HepG2 (cell line): ENCODE results near the gene HSPB6. TPM values are rescaled to one million over a fixed set of nuclear protein-coding genes. Genes with fewer than 3 reads are reported as not detected.

Experiments used
- AHDC1 ChIP-seq: sonication (generic); formaldehyde crosslinking; IDR thresholded peaks from 2 replicates; pipeline ENCODE4 v1.5.1; 2020; ENCODE audit warnings: mild to moderate bottlenecking, missing genetic modification reagents, borderline replicate concordance
- BCL6 ChIP-seq: IDR thresholded peaks from 2 replicates; pipeline ENCODE4 v1.6.1; 2016; ENCODE audit warnings: missing genetic modification reagents, missing compliant biosample characterization
- CENPX ChIP-seq: sonication (generic); formaldehyde crosslinking; IDR thresholded peaks from 2 replicates; pipeline ENCODE4 v1.9.0; 2021; ENCODE audit warnings: mild to moderate bottlenecking, missing genetic modification reagents, moderate library complexity
- E2F2 ChIP-seq: sonication (generic); formaldehyde crosslinking; IDR thresholded peaks from 2 replicates; pipeline ENCODE4 v1.4.0; 2020; ENCODE audit warnings: missing genetic modification reagents, borderline replicate concordance
- FOSL1 ChIP-seq: sonication (generic); formaldehyde crosslinking; IDR thresholded peaks from 2 replicates; pipeline ENCODE4 v1.9.0; 2021; ENCODE audit warnings: missing genetic modification reagents, borderline replicate concordance
- FOXJ3 ChIP-seq: sonication (generic); formaldehyde crosslinking; IDR thresholded peaks from 2 replicates; pipeline ENCODE4 v1.4.0; 2020; ENCODE audit warnings: missing genetic modification reagents, mild to moderate bottlenecking, borderline replicate concordance
- GPN1 ChIP-seq: sonication (generic); formaldehyde crosslinking; IDR thresholded peaks from 2 replicates; pipeline ENCODE4 v1.5.1; 2020; ENCODE audit warnings: missing genetic modification reagents, borderline replicate concordance
- HNRNPH1 ChIP-seq: fragments of 200-400 bp; formaldehyde crosslinking; optimal IDR thresholded peaks from 2 replicates; pipeline ENCODE3; 2017; ENCODE audit warnings: mild to moderate bottlenecking, low read depth, low read length
- KDM5A ChIP-seq: fragments of 200-600 bp; sonication (generic); IDR thresholded peaks from 2 replicates; pipeline ENCODE4 v1.7.0; 2018; ENCODE audit warnings: antibody characterized with exemption, mild to moderate bottlenecking, low read length, borderline replicate concordance
- KMT2A ChIP-seq: sonication (generic); formaldehyde crosslinking; IDR thresholded peaks from 2 replicates; pipeline ENCODE4 v1.4.0; 2020; ENCODE audit warnings: missing genetic modification reagents
- MTA1 ChIP-seq: sonication (generic); formaldehyde crosslinking; IDR thresholded peaks from 2 replicates; pipeline ENCODE4 v1.4.0; 2020; ENCODE audit warnings: missing genetic modification reagents, mild to moderate bottlenecking, borderline replicate concordance
- NBN ChIP-seq: fragments of 450-650 bp; conservative IDR thresholded peaks from 2 replicates; pipeline ENCODE4 v1.6.1; 2017
- PBX2 ChIP-seq: IDR thresholded peaks from 2 replicates; pipeline ENCODE4 v1.6.1; 2016; ENCODE audit warnings: control low read depth
- REL ChIP-seq: sonication (generic); formaldehyde crosslinking; conservative IDR thresholded peaks from 2 replicates; pipeline ENCODE4 v1.8.0; 2022; ENCODE audit warnings: mild to moderate bottlenecking, missing genetic modification reagents, moderate library complexity
- RXRA ChIP-seq: sonication (generic); formaldehyde crosslinking; IDR thresholded peaks from 2 replicates; pipeline ENCODE4 v1.5.1; 2020; ENCODE audit warnings: missing genetic modification reagents
- TCF7 ChIP-seq: sonication (generic); IDR thresholded peaks from 2 replicates; pipeline ENCODE4 v1.6.1; 2016; ENCODE audit warnings: antibody characterized with exemption, low read depth
- ZFAT ChIP-seq: sonication (generic); formaldehyde crosslinking; conservative IDR thresholded peaks from 2 replicates; pipeline ENCODE4 v1.8.1; 2023; ENCODE audit warnings: missing genetic modification reagents, inconsistent platforms
- ZNF225 ChIP-seq: sonication (generic); formaldehyde crosslinking; IDR thresholded peaks from 2 replicates; pipeline ENCODE4 v1.4.0; 2020; ENCODE audit warnings: mild to moderate bottlenecking, missing genetic modification reagents
- ZNF549 ChIP-seq: sonication (generic); formaldehyde crosslinking; IDR thresholded peaks from 2 replicates; pipeline ENCODE4 v1.5.0; 2020; ENCODE audit warnings: missing genetic modification reagents
- ZNF781 ChIP-seq: sonication (generic); formaldehyde crosslinking; IDR thresholded peaks from 2 replicates; pipeline ENCODE4 v1.5.1; 2020; ENCODE audit warnings: borderline replicate concordance, mild to moderate bottlenecking, missing genetic modification reagents; ENCODE audit errors: not compliant biosample characterization
- ZSCAN20 ChIP-seq: sonication (generic); formaldehyde crosslinking; IDR thresholded peaks from 2 replicates; pipeline ENCODE4 v1.4.0; 2020; ENCODE audit warnings: missing genetic modification reagents, mild to moderate bottlenecking, borderline replicate concordance
- polyA plus RNA-seq, 8 experiments: library from polyadenylated mRNA; depleted of rRNA in 3 of 8; stranded (reverse) in 7 of 8; unstranded in 1 of 8; fragments of >200 nt; fragmentation: Illumina TruSeq in 4 of 8; extraction: Trizol in 4 of 8; gene quantifications; 2 replicates each; pipeline versions ENCODE4 v1.2.1 to v1.2.3, GENCODE V29; 2011 to 2016; ENCODE audit warnings: low read depth in 4 of 8, missing spikeins in 1 of 8, mixed read lengths in 1 of 8; ENCODE audit not compliant: insufficient read depth in 1 of 8
- total RNA-seq, 5 experiments: library from RNA; depleted of rRNA; stranded (reverse); fragments of >200 nt; fragmentation: Illumina TruSeq; extraction: Trizol; gene quantifications; 2 replicates each; pipeline ENCODE4 v1.2.3, GENCODE V29; 2016; ENCODE audit warnings: low read depth in 1 of 5

Gene HSPB6
- total and polyA plus RNA-seq, 2 of the 13 experiments (the other 11 are each of a cell fraction or from before 2014, with no cell fraction given) = 0.18 TPM; not detected in 1

- TF ChIP-seq ZFAT (no peak), E2F2 (CRISPR knock-in tag) (no peak), PBX2 (CRISPR knock-in tag) (peak; percentile 98), ZNF549 (CRISPR knock-in tag) (no peak), KDM5A (peak; percentile 84; the same call in 1 of the 2 replicates), RXRA (no peak; the same call in 1 of the 2 replicates), BCL6 (no peak), FOSL1 (CRISPR knock-in tag) (no peak), CENPX (no peak), HNRNPH1 (no peak), KMT2A (CRISPR knock-in tag) (peak; percentile 50; the same call in 1 of the 2 replicates), GPN1 (CRISPR knock-in tag) (no peak), TCF7 (no peak), AHDC1 (no peak), ZSCAN20 (CRISPR knock-in tag) (no peak), MTA1 (CRISPR knock-in tag) (peak; percentile 55; the same call in 1 of the 2 replicates), FOXJ3 (CRISPR knock-in tag) (peak; percentile 79), REL (no peak), ZNF781 (CRISPR knock-in tag) (no peak), NBN (no peak), ZNF225 (no peak)
Measured at GRCh38 chr19:35748106-35749020, 8.5 kb downstream of the HSPB6 start, which contains the start of gene LIN37 (continued).
